ENCODE data around the gene PDE11A.

DNA sequence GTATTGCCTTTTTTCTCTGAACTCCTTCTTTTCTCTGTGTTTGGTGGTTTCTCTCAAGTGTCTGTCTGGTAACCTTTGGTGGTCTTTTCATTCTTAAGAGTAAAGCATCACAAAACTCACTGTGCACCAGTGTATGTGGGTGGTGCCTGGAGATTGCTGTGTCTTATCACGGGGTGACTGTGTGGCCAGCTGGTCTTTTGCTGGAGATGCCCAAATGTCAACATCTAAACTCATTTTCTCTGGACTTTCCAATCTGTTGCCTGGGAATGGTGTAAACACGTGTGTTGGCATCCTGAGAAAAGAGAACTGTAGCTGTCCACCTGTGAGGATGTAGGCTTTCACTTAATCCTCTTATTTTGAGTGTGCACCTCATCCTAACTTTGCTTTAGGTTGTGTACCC lies 356.8 kb downstream of the PDE11A start:
- TF ChIP-seq, protein P1, sequence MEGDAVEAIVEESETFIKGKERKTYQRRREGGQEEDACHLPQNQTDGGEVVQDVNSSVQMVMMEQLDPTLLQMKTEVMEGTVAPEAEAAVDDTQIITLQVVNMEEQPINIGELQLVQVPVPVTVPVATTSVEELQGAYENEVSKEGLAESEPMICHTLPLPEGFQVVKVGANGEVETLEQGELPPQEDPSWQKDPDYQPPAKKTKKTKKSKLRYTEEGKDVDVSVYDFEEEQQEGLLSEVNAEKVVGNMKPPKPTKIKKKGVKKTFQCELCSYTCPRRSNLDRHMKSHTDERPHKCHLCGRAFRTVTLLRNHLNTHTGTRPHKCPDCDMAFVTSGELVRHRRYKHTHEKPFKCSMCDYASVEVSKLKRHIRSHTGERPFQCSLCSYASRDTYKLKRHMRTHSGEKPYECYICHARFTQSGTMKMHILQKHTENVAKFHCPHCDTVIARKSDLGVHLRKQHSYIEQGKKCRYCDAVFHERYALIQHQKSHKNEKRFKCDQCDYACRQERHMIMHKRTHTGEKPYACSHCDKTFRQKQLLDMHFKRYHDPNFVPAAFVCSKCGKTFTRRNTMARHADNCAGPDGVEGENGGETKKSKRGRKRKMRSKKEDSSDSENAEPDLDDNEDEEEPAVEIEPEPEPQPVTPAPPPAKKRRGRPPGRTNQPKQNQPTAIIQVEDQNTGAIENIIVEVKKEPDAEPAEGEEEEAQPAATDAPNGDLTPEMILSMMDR (IDR thresholded peaks at IDR 0.05; ENCODE audit: borderline replicate concordance, extremely low read depth, low read length, poor library complexity, severe bottlenecking) = no peak
- no peak for TF ChIP-seq EZH2 (IDR thresholded peaks at IDR 0.05; ENCODE audit: borderline replicate concordance, low read depth, low read length, severe bottlenecking)

Data from DND-41 (cell line).